BLaER1 (cell line): ENCODE results near the gene FUCA2.
"Not testable (repeated sequence)": the region's sequence is repeated elsewhere in the genome, so short reads cannot be mapped to it uniquely, and the experiment has no call there.

Source experiments
- H3K27ac ChIP-seq: shearing (Covaris generic); formaldehyde crosslinking; 2 replicates; pipeline ENCODE4 v1.8.1; 2022
- H3K27me3 ChIP-seq: shearing (Covaris generic); formaldehyde crosslinking; 2 replicates; pipeline ENCODE4 v1.8.1; 2022
- H3K36me3 ChIP-seq: shearing (Covaris generic); formaldehyde crosslinking; 2 replicates; pipeline ENCODE4 v1.8.1; 2022
- H3K4me1 ChIP-seq: shearing (Covaris generic); formaldehyde crosslinking; 2 replicates; pipeline ENCODE4 v1.8.1; 2022
- H3K4me2 ChIP-seq: shearing (Covaris generic); formaldehyde crosslinking; 2 replicates; pipeline ENCODE4 v1.8.1; 2022
- H3K4me3 ChIP-seq: shearing (Covaris generic); formaldehyde crosslinking; 2 replicates; pipeline ENCODE4 v1.8.1; 2022
- H3K9ac ChIP-seq: shearing (Covaris generic); formaldehyde crosslinking; 2 replicates; pipeline ENCODE4 v1.8.1; 2022
- H3K9me3 ChIP-seq: shearing (Covaris generic); formaldehyde crosslinking; 2 replicates; pipeline ENCODE4 v1.8.1; 2022
- H4K20me1 ChIP-seq: shearing (Covaris generic); formaldehyde crosslinking; 2 replicates; pipeline ENCODE4 v1.8.1; 2022
- Cebpa-rat ChIP-seq: shearing (Covaris generic); IDR thresholded peaks from 2 replicates; pipeline ENCODE4 v1.8.1; 2022

The FUCA2 gene

DNA sequence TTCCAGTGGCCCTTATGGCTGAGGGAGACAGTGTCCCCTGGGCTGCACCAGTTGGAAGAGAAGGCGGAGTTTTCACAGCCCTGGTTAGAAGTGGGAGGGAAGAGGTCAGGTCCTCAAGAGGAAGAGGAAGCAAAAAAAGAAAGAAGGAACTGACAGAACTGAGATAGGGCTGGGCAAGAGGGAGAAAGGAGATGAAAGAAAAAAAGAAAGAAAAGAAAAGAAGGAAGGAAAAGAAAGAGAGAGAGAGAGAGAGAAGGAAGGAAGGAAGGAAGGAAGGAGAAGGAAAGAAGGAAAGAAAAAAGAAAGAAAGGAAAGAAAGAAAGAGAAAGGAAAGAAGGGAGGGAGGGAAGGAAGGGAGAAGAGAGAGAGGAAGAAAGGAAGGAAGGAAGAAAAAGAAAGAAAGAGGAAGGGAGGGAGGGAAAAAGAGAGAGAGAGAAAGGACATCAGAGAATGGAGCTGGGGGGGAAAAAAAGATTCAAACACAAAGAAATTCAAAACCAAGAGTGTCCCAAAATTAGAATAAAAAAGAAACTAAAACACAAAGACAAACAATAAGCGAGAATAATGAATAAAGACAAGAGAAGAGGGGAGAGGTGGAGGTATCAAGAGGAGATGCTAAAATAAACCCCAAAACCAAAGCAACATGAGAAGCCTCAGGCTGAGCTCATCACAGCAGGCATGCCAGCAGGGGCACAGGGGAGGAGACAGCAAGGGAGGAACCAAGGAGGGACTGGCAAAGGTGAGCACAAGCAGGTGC, 5.3 kb upstream of the FUCA2 start:
- Histone ChIP-seq H4K20me1 (no peaks in the 10 kb centered on the region), H3K36me3 (no peaks in the 10 kb centered on the region), H3K4me1 (no peaks in the 10 kb centered on the region), H3K4me2 (no peak overlapping the region), H3K4me3 (no peak overlapping the region), H3K9ac (no peak overlapping the region), H3K27me3 (peaks cover 2% of the 10 kb centered on the region), H3K9me3 (peaks cover 11% of the 10 kb centered on the region; the same call in 1 of the 2 replicates), H3K27ac (no peak overlapping the region)
- TF ChIP-seq Cebpa-rat = no peak

DNA sequence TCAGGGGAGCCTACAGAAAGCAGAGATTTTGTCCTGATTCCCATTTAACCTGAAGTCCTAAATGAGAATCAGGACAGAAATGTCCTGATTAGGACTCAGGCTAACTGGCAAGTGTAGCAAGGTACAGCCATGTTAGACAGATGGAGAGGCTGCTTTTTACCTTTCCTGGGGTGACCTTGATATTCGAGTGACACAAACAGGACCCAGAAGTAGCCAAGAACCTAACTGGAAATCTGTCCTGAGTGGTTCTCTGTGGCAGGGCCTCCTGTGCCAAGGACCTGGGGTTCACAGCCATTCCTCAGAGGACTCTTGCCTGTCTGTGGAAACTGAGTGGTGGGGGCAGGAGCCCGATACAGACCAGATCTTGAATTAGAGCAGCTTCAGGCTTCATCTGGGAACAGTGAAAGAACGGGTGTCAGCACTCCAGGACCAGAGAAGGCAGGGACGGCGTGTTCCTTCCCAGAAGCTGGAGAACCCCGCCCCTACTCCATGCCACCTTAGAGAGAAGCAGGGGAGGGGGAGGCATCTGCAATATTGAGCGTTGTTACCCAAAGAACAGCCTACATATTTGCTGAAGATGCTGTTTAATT, 4.3 kb upstream of the FUCA2 start:
- no peak overlapping the region for H3K27ac ChIP-seq
- no peak for TF ChIP-seq Cebpa-rat
- no peak overlapping the region for H3K4me3 ChIP-seq
- H3K4me1 ChIP-seq = peaks cover 10% of the 10 kb centered on the region
- no peaks in the 10 kb centered on the region for H4K20me1 ChIP-seq
- H3K27me3 ChIP-seq = peaks cover 12% of the 10 kb centered on the region
- H3K4me2 ChIP-seq = no peak overlapping the region
- H3K36me3 ChIP-seq = no peaks in the 10 kb centered on the region
- peaks cover 21% of the 10 kb centered on the region; the same call in 1 of the 2 replicates for H3K9me3 ChIP-seq
- no peak overlapping the region for H3K9ac ChIP-seq

DNA sequence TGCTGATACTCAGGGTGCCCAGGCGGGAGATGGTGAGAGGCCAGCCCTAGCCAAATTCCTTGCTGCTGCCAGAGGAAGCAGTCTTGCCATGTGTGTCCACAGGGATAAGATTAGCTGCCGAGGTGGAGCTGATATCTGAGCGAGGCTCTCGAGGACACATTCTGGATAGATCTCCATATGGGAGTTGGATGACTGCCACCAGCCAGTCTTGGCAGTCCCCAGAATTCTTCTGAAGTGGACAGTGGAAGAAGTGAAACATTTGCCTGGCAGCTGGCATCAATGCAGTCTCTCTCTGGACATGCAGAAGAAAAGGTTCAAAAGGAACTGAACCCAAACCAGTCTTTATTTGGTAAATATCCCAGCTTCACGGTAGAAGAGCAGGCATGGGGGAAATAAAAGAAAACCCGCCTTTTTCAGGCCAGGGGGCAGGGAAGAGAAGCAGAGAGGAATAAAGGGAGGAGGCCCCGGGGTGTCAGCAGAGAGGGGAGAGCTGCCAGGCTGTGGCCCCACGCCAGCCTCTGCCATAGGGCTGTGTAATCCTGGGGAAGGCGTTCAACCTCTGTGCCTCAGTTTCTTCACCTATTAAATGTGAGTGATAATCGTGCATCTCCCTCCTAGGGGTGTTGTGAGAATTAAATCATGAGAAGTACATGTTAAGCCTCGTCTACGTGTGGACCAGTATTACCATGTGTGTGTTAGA, 3.7 kb upstream of the FUCA2 start:
- no peak for TF ChIP-seq Cebpa-rat
- no peak overlapping the region for H3K9ac ChIP-seq
- peaks cover 22% of the 10 kb centered on the region; the same call in 1 of the 2 replicates for H3K9me3 ChIP-seq
- peaks cover 10% of the 10 kb centered on the region for H3K4me1 ChIP-seq
- no peak overlapping the region for H3K4me2 ChIP-seq
- H3K36me3 ChIP-seq = no peaks in the 10 kb centered on the region
- no peak overlapping the region for H3K27ac ChIP-seq
- no peak overlapping the region for H3K4me3 ChIP-seq
- peaks cover 13% of the 10 kb centered on the region for H3K27me3 ChIP-seq
- no peaks in the 10 kb centered on the region for H4K20me1 ChIP-seq

DNA sequence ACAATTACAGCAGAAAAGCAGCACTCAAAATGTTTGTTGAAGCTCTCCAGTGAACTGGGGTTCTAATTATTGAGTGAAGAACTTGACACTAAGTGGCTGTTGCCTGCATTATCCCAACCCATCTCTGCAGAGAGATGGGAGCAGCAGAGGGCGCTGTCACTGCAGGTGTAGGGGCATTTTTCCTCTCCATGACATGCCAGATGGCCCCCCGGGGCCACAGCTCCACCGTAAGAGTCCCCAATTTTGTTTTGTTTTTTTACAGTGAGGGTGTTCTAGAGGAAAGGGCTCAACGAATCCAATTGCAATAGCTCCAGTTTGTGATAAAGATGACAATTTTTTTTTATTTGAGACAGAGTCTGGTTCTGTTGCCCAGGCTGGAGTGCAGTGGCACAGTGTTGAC, 1.9 kb upstream of the FUCA2 start:
- Histone ChIP-seq H3K4me1 (peaks cover 10% of the 10 kb centered on the region), H3K4me3 (no peak overlapping the region), H3K36me3 (no peaks in the 10 kb centered on the region), H3K27me3 (peaks cover 13% of the 10 kb centered on the region), H4K20me1 (no peaks in the 10 kb centered on the region), H3K27ac (no peak overlapping the region), H3K9me3 (peaks cover 22% of the 10 kb centered on the region; the same call in 1 of the 2 replicates), H3K9ac (no peak overlapping the region), H3K4me2 (no peak overlapping the region)
- TF ChIP-seq Cebpa-rat = no peak

DNA sequence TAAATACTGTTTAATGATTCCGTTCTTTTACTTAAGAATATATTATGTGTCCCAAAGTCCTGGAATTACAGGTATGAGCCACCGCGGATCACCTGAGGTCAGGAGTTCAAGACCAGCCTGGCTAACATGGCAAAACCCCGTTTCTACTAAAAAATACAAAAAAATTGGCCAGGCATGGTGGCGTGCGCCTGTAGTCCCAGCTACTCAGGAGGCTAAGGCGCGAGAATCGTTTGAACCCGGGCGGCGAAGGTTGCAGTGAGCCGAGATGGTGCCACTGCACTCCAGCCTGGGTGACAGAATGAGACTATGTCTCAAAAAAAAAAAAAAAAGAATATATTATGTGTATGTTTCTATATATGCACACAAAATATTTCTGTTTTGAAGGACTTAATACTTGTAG, 1.2 kb downstream of the FUCA2 start:
- peaks cover 22% of the 10 kb centered on the region; the same call in 1 of the 2 replicates for H3K9me3 ChIP-seq
- H3K4me1 ChIP-seq, H3K9ac ChIP-seq, H3K27ac ChIP-seq, H3K4me3 ChIP-seq, H3K4me2 ChIP-seq, H4K20me1 ChIP-seq, H3K36me3 ChIP-seq: not testable (repeated sequence)
- H3K27me3 ChIP-seq = peaks cover 13% of the 10 kb centered on the region

DNA sequence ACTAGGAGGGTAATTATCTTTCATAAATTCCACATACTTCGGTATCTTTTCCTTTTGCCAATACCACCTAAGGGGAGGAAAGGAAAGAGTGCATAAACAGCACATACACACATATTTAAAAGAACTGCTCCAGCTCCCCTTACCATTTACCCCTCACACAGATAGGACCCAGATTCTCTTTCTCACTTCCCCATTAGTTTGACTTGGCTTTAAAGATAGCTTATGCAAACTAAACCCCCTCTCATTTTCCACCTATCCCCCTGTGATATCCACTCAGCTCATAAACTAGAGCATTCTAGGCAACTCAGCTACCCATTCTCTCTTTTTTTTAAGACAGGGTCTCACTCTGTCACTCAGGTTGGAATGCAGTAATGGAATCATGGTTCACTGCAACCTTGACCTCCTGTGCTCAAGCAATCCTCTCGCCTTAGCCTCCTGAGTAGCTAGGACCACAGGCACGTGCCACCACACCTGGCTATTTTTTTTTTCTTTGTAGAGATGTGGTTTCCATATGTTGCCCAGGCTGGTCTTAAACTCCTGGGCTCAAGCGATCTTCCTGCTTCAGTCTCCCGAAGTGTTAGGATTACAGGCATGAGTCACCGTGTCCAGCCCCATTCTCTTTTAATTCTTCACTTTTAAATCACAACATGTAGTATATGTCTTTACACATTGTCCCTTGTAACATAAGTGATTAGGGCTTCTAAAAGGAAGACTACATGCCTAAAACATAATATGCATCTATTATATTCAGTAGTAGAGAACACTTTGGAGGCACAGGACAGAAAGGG, 4.0 kb downstream of the FUCA2 start:
- H3K27me3 ChIP-seq = peaks cover 13% of the 10 kb centered on the region
- H3K4me1 ChIP-seq = peaks cover 10% of the 10 kb centered on the region
- H3K9me3 ChIP-seq = peaks cover 18% of the 10 kb centered on the region; the same call in 1 of the 2 replicates
- no peaks in the 10 kb centered on the region for H4K20me1 ChIP-seq
- H3K27ac ChIP-seq = no peak overlapping the region
- H3K36me3 ChIP-seq = no peaks in the 10 kb centered on the region
- H3K9ac ChIP-seq = no peak overlapping the region
- no peak for TF ChIP-seq Cebpa-rat
- H3K4me3 ChIP-seq = no peak overlapping the region
- no peak overlapping the region for H3K4me2 ChIP-seq

DNA sequence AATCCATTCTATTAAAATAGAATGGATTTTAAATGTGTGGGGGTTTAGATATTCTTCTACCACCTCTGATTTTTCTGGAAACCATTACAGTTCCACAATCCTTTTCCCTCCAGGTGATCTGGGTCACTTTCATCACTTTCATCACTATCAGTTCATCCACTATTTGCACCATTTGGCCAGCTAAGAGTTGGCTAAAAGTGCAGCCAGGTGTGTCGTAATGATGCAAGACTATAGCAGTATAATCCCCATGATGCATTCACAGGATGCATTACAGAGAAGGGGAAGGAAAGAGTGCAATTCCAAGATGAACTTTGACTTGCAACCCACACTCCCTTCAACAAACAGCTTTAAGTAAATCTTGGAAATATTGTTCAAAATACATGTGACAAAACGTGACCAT, 4.9 kb downstream of the FUCA2 start:
- Histone ChIP-seq H3K9ac (no peak overlapping the region), H3K4me2 (no peak overlapping the region), H3K36me3 (no peaks in the 10 kb centered on the region), H3K27me3 (peaks cover 9% of the 10 kb centered on the region), H3K4me1 (peaks cover 8% of the 10 kb centered on the region), H3K4me3 (no peak overlapping the region), H3K9me3 (peaks cover 9% of the 10 kb centered on the region; the same call in 1 of the 2 replicates), H4K20me1 (no peaks in the 10 kb centered on the region), H3K27ac (no peak overlapping the region)
- TF ChIP-seq Cebpa-rat = no peak

DNA sequence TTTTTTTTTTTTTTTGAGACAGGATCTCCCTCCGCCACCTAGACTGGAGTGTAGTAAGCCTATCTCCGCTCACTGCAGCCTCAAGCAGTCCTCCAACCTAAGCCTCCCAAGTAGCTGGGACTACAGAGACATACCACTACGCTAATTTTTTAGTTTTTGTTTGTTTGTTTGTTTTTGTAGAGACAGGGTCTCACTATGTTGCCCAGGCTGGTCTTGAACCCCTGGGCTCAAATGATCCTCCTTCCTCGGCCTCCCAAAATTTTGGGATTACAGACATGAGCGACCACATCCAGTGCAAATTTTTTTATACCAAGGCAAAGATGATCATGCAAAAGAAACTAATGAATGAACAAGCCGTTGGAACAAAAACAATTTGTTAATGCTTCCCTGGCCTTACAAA, 5.3 kb downstream of the FUCA2 start:
- no peaks in the 10 kb centered on the region for H3K36me3 ChIP-seq
- H3K9ac ChIP-seq = no peak overlapping the region
- H3K9me3 ChIP-seq = peaks cover 5% of the 10 kb centered on the region; the same call in 1 of the 2 replicates
- H3K4me1 ChIP-seq = peaks cover 3% of the 10 kb centered on the region
- H3K27ac ChIP-seq = no peak overlapping the region
- no peak overlapping the region for H3K4me2 ChIP-seq
- H3K4me3 ChIP-seq = no peak overlapping the region
- peaks cover 4% of the 10 kb centered on the region for H3K27me3 ChIP-seq
- TF ChIP-seq Cebpa-rat = no peak
- H4K20me1 ChIP-seq = no peaks in the 10 kb centered on the region

DNA sequence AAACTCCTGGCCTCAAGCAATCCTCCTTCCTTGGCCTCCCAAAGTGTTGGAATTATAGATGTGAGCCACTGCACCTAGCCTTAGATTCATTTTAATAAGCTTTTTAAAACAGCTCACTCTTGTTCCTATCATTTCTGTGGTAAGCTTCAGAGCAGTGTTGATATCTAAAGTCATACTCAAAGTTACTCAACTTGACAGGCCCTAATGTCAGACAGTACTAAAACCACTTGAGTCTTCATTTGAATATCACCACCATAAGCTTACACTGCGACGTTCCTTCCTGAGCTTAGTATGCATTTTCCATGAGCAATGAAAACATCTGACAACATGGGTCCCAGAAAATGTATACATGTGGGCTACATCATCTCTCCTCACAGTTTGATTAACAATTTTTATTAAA, 6.0 kb downstream of the FUCA2 start:
- no peaks in the 10 kb centered on the region for H3K36me3 ChIP-seq
- no peak for TF ChIP-seq Cebpa-rat
- no peak overlapping the region for H3K9ac ChIP-seq
- no peak overlapping the region for H3K27ac ChIP-seq
- H4K20me1 ChIP-seq = no peaks in the 10 kb centered on the region
- H3K9me3 ChIP-seq = no peaks in the 10 kb centered on the region
- H3K4me1 ChIP-seq = no peaks in the 10 kb centered on the region
- no peak overlapping the region for H3K4me3 ChIP-seq
- H3K27me3 ChIP-seq = no peaks in the 10 kb centered on the region
- H3K4me2 ChIP-seq = no peak overlapping the region
